Ovary (tissue), 3 donors: ENCODE data around the gene EMID1.

Experiments used
- CTCF ChIP-seq, 3 donors: fragments of 450-650 bp in 2 of 3; fragments of 200-600 bp in 1 of 3; IDR thresholded peaks; one replicate each; pipeline versions ENCODE4 v1.5.1 to v1.8.0; 2016 to 2022; ENCODE audit warnings: antibody characterized with exemption in 3 of 3, mild to moderate bottlenecking in 1 of 3
- EP300 ChIP-seq: sonication (generic); formaldehyde crosslinking; IDR thresholded peaks from one replicate; pipeline ENCODE4 v1.6.1; 2017; ENCODE audit warnings: antibody characterized with exemption
- donor health status: DM: no; HTN: no; CAD: no.

GRCh38 chr22:29216873-29217666 lies 11.4 kb downstream of the EMID1 start:
- TF ChIP-seq CTCF (IDR thresholded peaks at IDR 0.05), result no peak
- TF ChIP-seq EP300, result no peak
